A549 (cell line): ENCODE results near the gene LHB. TPM values are rescaled to one million over a fixed set of nuclear protein-coding genes. Genes with fewer than 3 reads are reported as not detected.

Source experiments
- ATAC-seq, 2 experiments: fragments of 200-7000 bp in 1 of 2; fragments of >200 bp in 1 of 2; cut with Nextera tagmentation in 1 of 2; cut with Tn5 transposase in 1 of 2; 3 replicates each; pipeline versions ENCODE4 v1.8.0 to v1.9.1; 2018 to 2020; ENCODE audit warnings: mild to moderate bottlenecking in 1 of 2, moderate library complexity in 1 of 2
- CTCF ChIA-PET: fragments of 300-600 bp; sonication (Branson Sonifier 250); formaldehyde crosslinking; extraction: SDS; loops from one replicate; lab custom pipeline; 2021; ENCODE audit warnings: antibody characterized with exemption, inconsistent platforms; lab: Yijun Ruan, JAX
- POLR2A ChIA-PET: fragments of 350-600 bp; formaldehyde crosslinking; extraction: SDS; loops from one replicate; lab custom pipeline; 2021; ENCODE audit warnings: antibody characterized with exemption, inconsistent platforms; lab: Yijun Ruan, JAX
- DNase-seq, 2 experiments: peaks; one replicate each; pipeline versions ENCODE4 v3.0.0 to v3.0.0-alpha.2; 2011 to 2016; ENCODE audit warnings: low read depth in 1 of 2, low spot score in 1 of 2
- FAIRE-seq: peaks from 2 replicates; lab custom pipeline; 2011; peaks lifted over from hg19 to GRCh38; lab: Jason Lieb, UNC
- H3K27ac ChIP-seq, 2 experiments: fragments of >200 bp; sonication (Bioruptor Twin); formaldehyde crosslinking; 3 replicates each; pipeline ENCODE4 v1.5.1; 2016 to 2017
- H3K4me1 ChIP-seq: fragments of >200 bp; sonication (Bioruptor Twin); formaldehyde crosslinking; 3 replicates; pipeline ENCODE4 v1.6.1; 2016
- H3K4me2 ChIP-seq: fragments of >200 bp; sonication (Bioruptor Twin); formaldehyde crosslinking; 3 replicates; pipeline ENCODE4 v1.6.1; 2016
- H3K4me3 ChIP-seq: fragments of >200 bp; sonication (Bioruptor Twin); formaldehyde crosslinking; 3 replicates; pipeline ENCODE4 v1.5.1; 2016
- H3K9me3 ChIP-seq: fragments of >200 bp; sonication (Bioruptor Twin); formaldehyde crosslinking; 3 replicates; pipeline ENCODE4 v1.6.1; 2016
- ATOH8 ChIP-seq: fragments of 250-450 bp; sonication (Bioruptor Pico); IDR thresholded peaks from 2 replicates; pipeline ENCODE4 v1.5.0; 2020; ENCODE audit warnings: low read depth, mild to moderate bottlenecking, moderate library complexity
- BHLHE40 ChIP-seq: IDR thresholded peaks from 2 replicates; pipeline ENCODE4 v1.6.1; 2012; ENCODE audit warnings: low read depth, low read length, inconsistent platforms
- CBX2 ChIP-seq: fragments of 200-600 bp; sonication (generic); IDR thresholded peaks from 2 replicates; pipeline ENCODE4 v1.6.1; 2016; ENCODE audit warnings: low read depth, mild to moderate bottlenecking, borderline replicate concordance
- CEBPB ChIP-seq, 2 experiments: fragments of >200 bp in 1 of 2; sonication (Bioruptor Twin) in 1 of 2; formaldehyde crosslinking in 1 of 2; IDR thresholded peaks; 2 replicates each; pipeline ENCODE4 v1.6.1; 2012 to 2016
- CHD2 ChIP-seq: fragments of 150-350 bp; IDR thresholded peaks from 2 replicates; pipeline ENCODE4 v1.6.1; 2014; ENCODE audit warnings: low read length; ENCODE audit not compliant: partially characterized antibody
- CTCF ChIP-seq: fragments of >200 bp; sonication (Bioruptor Twin); formaldehyde crosslinking; IDR thresholded peaks from 3 replicates; pipeline ENCODE4 v1.5.1; 2016
- E2F6 ChIP-seq: IDR thresholded peaks from 2 replicates; pipeline ENCODE4 v1.6.1; 2012; ENCODE audit warnings: low read depth, borderline replicate concordance
- ELK1 ChIP-seq: fragments of 150-350 bp; IDR thresholded peaks from 2 replicates; pipeline ENCODE4 v1.6.1; 2014; ENCODE audit warnings: low read depth, mild to moderate bottlenecking, low read length
- ESRRA ChIP-seq: fragments of 150-350 bp; IDR thresholded peaks from 2 replicates; pipeline ENCODE4 v1.6.1; 2014; ENCODE audit warnings: mild to moderate bottlenecking, low read length, borderline replicate concordance
- HES2 ChIP-seq: fragments of >200 bp; sonication (Bioruptor Twin); formaldehyde crosslinking; IDR thresholded peaks from 2 replicates; pipeline ENCODE4 v1.6.1; 2016
- JUNB ChIP-seq: fragments of >200 bp; sonication (Bioruptor Twin); formaldehyde crosslinking; IDR thresholded peaks from 2 replicates; pipeline ENCODE4 v1.6.1; 2016
- KDM5A ChIP-seq: fragments of 200-600 bp; sonication (generic); IDR thresholded peaks from 2 replicates; pipeline ENCODE4 v1.6.1; 2016; ENCODE audit warnings: antibody characterized with exemption, mild to moderate bottlenecking
- MAX ChIP-seq: IDR thresholded peaks from 2 replicates; pipeline ENCODE4 v1.6.1; 2012
- PBX3 ChIP-seq: IDR thresholded peaks from 2 replicates; pipeline ENCODE4 v1.6.1; 2012
- PHF8 ChIP-seq: fragments of 200-600 bp; sonication (generic); IDR thresholded peaks from 2 replicates; pipeline ENCODE4 v1.6.1; 2016; ENCODE audit warnings: low read depth, mild to moderate bottlenecking, antibody characterized with exemption, moderate library complexity, borderline replicate concordance
- POLR2AphosphoS2 ChIP-seq: conservative IDR thresholded peaks from 2 replicates; pipeline ENCODE4 v1.6.1; 2012; ENCODE audit warnings: low read length, improper control_type of control experiment, inconsistent platforms
- RAD21 ChIP-seq, 2 experiments: fragments of >200 bp in 1 of 2; sonication (Bioruptor Twin) in 1 of 2; formaldehyde crosslinking in 1 of 2; IDR thresholded peaks in 1 of 2; conservative IDR thresholded peaks in 1 of 2; 2 replicates in 1 of 2; 3 replicates in 1 of 2; pipeline ENCODE4 v1.6.1; 2012 to 2018; ENCODE audit warnings: inconsistent platforms in 1 of 2
- RARB ChIP-seq: fragments of 250-450 bp; sonication (Bioruptor Pico); IDR thresholded peaks from 2 replicates; pipeline ENCODE4 v1.8.0; 2021; ENCODE audit warnings: mild to moderate bottlenecking, moderate library complexity
- TFCP2L1 ChIP-seq: fragments of 250-450 bp; sonication (Bioruptor Pico); IDR thresholded peaks from 2 replicates; pipeline ENCODE4 v1.5.0; 2021; ENCODE audit warnings: mild to moderate bottlenecking
- USF2 ChIP-seq: fragments of 450-650 bp; IDR thresholded peaks from 2 replicates; pipeline ENCODE4 v1.6.1; 2014; ENCODE audit warnings: antibody characterized with exemption
- ZC3H11A ChIP-seq: fragments of 450-650 bp; IDR thresholded peaks from 2 replicates; pipeline ENCODE4 v1.6.1; 2014; ENCODE audit warnings: antibody characterized with exemption, mild to moderate bottlenecking
- ZFP36 ChIP-seq: fragments of 450-650 bp; IDR thresholded peaks from 2 replicates; pipeline ENCODE4 v1.6.1; 2014; ENCODE audit warnings: borderline replicate concordance; ENCODE audit not compliant: partially characterized antibody
- ZNF302 ChIP-seq: fragments of 250-450 bp; sonication (Bioruptor Pico); IDR thresholded peaks from 2 replicates; pipeline ENCODE4 v1.9.0; 2021; ENCODE audit warnings: inconsistent platforms, mild to moderate bottlenecking, moderate library complexity
- ZSCAN20 ChIP-seq: fragments of 250-450 bp; sonication (Bioruptor Pico); IDR thresholded peaks from 2 replicates; pipeline ENCODE4 v1.8.0; 2022; ENCODE audit warnings: mild to moderate bottlenecking, moderate library complexity
- WGBS: methylation state at CpG from one replicate; pipeline ENCODE4 v1.1.6; 2017; ENCODE audit errors: missing lambda C conversion rate; 5-methylcytosine and 5-hydroxymethylcytosine counted together
- polyA plus RNA-seq, 4 experiments: library from polyadenylated mRNA; depleted of rRNA in 3 of 4; stranded (reverse); fragments of >200 nt; fragmentation: RNase III in 1 of 4; extraction: RNeasy Plus Mini Kit Qiagen cat#74134 plus additional on column Dnase treatment in 1 of 4; gene quantifications; 2 replicates in 3 of 4; 3 replicates in 1 of 4; pipeline ENCODE4 v1.2.3, GENCODE V29; 2011 to 2017

LHB gene
- polyA plus RNA-seq, 2 of the 4 experiments (the other 2 are of a cell fraction) = 0.22 TPM; not detected in 1

- ATAC-seq (no peak), FAIRE-seq (no peak), DNase-seq (no peak)
- WGBS = 88% methylated on average over 18 of the region's 18 CpGs
- no peak for TF ChIP-seq JUNB
- TF ChIP-seq TFCP2L1 (CRISPR knock-in tag) = no peak
- TF ChIP-seq ZNF302 (CRISPR knock-in tag) = no peak
- no peak for TF ChIP-seq RAD21 (conservative IDR thresholded peaks at IDR 0.05 in 1 of 2, IDR thresholded peaks at IDR 0.05 in 1 of 2)
- TF ChIP-seq PHF8 = no peak
- TF ChIP-seq HES2 = no peak
- no peak for TF ChIP-seq ESRRA
- no peak for TF ChIP-seq RARB (CRISPR knock-in tag)
- TF ChIP-seq MAX = no peak
- TF ChIP-seq ZC3H11A = no peak
- TF ChIP-seq KDM5A = no peak
- no peak for TF ChIP-seq ZSCAN20 (CRISPR knock-in tag)
- TF ChIP-seq ELK1 = no peak
- TF ChIP-seq CBX2 = no peak
- TF ChIP-seq CHD2 = no peak
- TF ChIP-seq POLR2AphosphoS2 = no peak
- ChIA-PET CTCF (interaction anchor here (1.5 to 21.8 kb wide), 4 partner anchors 19 to 60 kb away, joined by 3 to 408 read pairs (median 8); partner anchors contain the start of genes GYS1 and RUVBL2), POLR2A (no interaction called here)
- Histone ChIP-seq H3K4me2 (no peak overlapping the region), H3K4me3 (no peak overlapping the region), H3K9me3 (no peaks in the 10 kb centered on the region), H3K4me1 (peaks cover 14% of the 10 kb centered on the region; the same call in 2 of the 3 replicates), H3K27ac (no peak overlapping the region)
Observed at GRCh38 chr19:49014870-49015255, 2.0 kb downstream of the LHB start.

- 92% methylated on average over 32 of the region's 32 CpGs for WGBS
- no peak for FAIRE-seq
- DNase-seq = no peak
- no peak overlapping the region for H3K27ac ChIP-seq
- H3K4me3 ChIP-seq = no peak overlapping the region
- no peak overlapping the region for H3K4me2 ChIP-seq
- POLR2A ChIA-PET = no interaction called here
- H3K4me1 ChIP-seq = peaks cover 10% of the 10 kb centered on the region; the same call in 2 of the 3 replicates
- TF ChIP-seq BHLHE40 (no peak), CEBPB (IDR thresholded peaks at IDR 0.05) (no peak), USF2 (no peak), E2F6 (no peak), ZFP36 (no peak), HES2 (no peak), TFCP2L1 (CRISPR knock-in tag) (no peak), PBX3 (no peak), CTCF (no peak), PHF8 (no peak), ATOH8 (no peak), MAX (no peak), CHD2 (no peak), ELK1 (no peak)
- CTCF ChIA-PET = interaction anchor here (1.2 to 21.8 kb wide), 8 partner anchors 10 to 74 kb away, joined by 3 to 408 read pairs (median 4); partner anchors contain the start of genes GYS1 and RUVBL2
- no peaks in the 10 kb centered on the region for H3K9me3 ChIP-seq
- ATAC-seq = no peak
Observed at GRCh38 chr19:49014123-49014869, 2.6 kb downstream of the LHB start.
